GM10847 (cell line): ENCODE data around the gene TSPEAR.

Experiments used
- POLR2A ChIP-seq: IDR thresholded peaks from 2 replicates; pipeline ENCODE4 v1.6.1; 2011; ENCODE audit not compliant: insufficient read length; ENCODE audit errors: extremely low read depth

TSPEAR gene

DNA sequence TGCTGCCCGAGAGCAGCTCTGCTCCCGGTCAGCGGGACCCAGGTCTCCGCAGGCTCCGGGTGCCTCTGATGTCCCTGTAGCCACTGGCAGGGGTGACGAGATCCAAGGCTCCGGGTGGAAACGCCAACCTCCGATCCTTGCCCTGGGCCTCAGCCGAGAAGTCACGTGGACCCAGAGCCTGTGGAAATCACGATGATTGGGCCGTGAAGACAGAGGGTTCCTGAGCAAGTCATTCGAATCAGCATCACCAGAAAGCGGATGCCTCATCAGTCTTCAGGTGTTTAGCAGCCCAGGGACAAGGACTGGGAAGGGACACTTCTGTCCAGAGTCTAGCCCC lies 243.5 kb downstream of the TSPEAR start:
- no peak for TF ChIP-seq POLR2A

DNA sequence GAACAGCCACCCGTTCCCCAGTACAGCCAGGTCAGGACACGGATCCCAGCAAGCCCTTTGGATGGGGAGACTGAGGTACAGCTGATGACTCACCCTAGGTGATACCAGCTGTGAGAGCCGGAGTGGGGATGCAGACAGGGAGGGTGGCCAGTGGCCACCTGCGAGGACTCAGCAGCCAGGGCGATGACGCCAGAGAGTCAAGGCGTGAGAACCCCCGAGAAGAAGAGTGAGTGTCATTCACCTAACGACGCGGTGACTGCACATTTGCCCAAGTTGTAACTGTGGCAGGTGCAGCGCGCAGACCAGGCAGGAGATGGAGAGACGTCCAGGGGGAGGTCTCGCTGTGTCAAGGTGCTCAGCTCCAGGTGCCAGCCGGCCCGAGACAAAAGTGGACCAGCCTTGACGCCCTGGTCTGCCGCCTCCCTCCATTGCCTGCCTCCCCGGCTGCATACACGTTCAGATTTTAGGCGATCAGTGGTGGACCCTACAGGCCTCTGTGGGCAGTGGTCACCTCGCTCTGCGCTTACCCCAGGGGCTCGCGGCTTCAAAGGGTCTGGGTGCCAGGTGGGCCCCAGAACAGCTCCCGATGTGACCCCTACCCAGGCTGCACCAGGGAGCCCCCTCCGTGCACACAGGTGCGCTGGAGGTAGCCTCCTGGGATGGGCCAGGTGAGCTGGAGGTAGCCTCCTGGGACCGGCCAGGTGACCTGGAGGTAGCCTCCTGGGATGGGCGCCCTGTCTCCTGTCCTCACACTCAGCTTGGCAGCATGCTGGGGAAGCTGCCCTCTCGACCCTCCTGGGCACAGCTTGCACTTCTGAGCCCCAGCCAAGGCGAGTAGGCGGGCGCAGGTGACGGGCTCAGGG lies 244.1 kb downstream of the TSPEAR start:
- TF ChIP-seq POLR2A, result no peak

DNA sequence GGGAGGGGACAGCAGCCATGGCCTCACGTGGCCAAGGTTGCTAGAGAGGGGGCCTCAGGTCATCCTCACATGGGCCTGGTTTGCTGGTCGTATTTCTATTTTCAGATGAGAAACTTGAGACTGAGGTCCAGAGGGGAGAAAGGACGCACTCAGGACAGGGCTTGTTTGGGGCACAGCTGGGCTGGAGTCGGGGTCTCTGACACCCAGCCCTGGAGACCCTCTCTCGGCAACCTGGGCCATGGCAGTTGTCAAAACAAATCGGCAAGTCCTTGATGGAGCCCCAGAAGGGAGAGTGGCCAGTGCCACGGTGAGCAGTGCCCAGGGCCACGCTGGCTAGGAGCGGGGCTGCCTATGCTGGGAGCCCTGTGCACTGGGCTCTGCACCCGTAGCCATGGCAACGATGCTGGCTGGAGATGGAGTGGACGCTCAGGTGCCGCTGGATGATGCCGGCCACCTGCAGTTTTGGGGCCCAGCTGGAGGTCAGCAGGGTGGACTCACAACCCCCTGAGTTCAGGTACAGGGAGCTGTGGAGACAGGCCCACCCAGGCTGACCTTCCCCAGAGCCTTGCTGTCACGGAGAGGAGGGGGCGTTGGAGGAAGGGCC lies 244.9 kb downstream of the TSPEAR start:
- TF ChIP-seq POLR2A, result no peak

DNA sequence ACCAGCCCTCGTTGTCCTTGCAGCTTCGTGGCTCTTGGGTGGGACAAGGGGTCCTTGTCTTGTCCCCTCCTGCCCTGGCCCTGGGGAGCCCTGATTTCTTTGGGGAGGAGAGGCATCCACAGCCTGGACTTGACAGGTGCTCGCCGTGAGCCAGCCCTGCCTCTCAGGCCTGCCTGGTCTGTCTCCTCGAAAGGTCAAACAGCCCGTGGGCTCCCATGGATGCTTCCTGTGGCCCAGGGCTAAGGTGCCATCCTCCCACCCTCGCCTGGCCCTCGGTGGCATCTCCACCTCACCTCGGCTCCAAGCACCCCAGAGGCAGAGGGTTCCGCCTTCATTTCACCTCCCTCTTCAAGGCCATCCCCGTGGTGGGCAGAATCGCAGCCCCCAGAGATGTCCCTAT lies 247.0 kb downstream of the TSPEAR start:
- no peak for TF ChIP-seq POLR2A

DNA sequence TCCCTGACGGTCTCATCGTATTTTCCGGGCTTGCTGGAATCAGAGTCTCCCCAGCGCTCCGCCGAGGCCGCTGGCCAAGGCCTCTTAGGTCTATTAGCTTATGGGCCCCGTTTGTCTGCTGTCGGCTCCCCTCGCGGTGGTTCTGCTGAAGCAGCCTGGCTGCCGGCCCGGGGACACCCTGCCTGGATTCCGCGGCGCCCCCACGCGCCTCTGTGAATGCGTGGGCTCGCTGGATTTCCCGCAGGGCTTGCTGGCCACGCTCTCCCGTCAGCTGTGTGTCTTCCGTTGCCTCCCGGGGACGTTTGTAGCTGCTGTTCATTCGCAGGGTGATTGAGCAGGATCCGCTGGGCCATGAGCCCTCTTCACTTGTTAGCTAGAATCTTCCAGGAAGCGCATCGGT lies 247.6 kb downstream of the TSPEAR start:
- TF ChIP-seq POLR2A, result no peak

DNA sequence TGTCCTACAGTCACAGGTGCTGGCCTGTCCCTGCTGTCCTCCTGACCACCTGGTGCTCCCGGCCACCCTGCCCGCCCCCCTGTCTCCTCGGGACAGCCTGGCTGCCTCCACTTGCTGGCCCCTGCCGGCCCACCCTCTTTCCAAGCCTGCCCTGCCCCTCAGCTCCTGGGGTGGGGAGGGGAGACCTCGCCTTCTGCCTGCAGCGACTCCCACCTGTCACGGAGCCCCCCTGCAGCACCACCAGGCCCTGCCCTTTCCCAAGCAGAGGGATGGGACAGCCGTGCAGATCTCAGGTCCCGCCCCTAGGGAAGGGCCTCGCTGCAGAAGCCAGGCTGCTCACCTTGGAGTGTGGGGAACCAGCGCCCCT lies 248.6 kb downstream of the TSPEAR start:
- TF ChIP-seq POLR2A, result no peak

DNA sequence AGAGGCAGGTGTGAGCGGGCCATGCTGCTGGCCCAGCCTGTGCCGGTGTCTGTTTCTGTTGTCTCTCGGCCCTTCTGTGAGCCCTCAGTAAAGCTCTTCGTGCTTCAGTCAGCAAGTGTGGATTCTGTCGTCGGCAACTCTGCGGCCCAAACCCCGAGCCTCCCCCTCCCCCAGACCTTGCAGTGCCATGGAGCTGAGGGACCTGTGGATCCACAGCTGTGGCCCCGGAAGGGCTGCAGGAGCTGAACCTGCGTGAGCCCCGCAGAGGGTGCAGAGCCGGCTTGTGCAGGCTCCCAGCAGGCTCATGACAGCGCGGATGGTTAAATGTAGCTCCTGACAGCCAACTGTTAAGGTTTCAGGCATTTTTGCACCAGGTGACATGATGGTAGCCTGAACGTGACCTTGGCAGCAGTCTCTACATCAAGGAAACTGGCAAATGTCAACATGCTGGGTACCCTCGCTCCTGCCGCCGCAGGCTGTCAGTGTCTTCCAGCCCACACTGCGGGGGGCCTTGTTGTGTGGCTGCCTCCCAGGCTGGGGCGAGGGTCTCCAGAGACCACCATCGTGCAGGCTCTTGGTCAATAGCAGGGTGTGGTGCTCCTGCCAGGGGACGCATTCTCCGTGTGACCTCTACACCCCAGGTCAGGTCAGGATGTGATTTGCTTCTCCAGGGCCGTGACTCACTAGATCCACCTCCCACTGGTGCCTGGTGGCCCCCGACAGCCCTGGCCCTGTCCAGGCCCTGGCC lies 249.1 kb downstream of the TSPEAR start:
- no peak for TF ChIP-seq POLR2A

DNA sequence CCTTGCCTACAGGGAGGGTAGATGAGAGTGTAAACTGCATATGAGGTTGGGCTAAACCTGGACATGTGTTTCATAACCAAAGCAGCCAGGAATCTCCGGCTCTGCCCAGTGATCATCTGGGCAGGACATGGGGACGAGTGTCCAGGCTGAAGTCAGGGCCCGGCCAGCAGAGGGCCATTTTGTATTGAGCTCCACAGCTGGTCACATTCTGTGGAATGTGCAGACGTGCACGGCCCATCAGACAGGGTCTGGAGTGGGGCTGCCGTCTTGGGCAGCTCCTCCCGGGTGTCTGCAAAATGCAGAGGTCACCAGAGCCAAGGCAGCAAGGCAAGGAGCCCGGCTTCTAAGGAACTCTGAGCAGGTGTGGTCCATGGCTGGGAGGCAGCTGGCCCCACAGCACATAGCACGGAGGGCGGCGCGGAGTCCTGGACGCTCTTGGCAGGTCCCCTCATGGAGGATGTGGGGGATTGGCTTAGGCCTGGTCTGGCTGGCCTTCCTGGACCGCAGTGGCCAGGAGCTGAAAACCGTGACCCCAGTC lies 249.8 kb downstream of the TSPEAR start:
- TF ChIP-seq POLR2A, result no peak

DNA sequence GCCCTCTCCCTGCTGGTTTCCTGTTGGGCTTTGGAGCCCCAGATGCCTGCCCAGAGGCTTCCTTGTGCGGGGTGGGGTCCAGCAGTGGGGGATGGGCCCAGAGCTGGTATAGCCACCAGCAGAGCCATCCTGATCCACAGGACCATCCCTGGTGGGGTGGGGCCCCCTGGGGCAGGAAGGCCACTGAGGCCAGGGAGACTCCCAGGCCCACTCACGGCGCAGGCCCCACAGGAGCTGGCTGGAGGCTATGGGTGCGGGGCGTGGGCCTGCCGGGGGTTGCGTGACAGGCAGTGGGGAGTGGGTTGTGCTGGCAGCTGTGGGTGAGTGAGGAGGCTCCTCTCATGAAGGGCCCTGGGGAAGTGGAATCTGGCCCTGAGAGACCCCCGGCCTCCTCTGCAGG lies 250.4 kb downstream of the TSPEAR start:
- TF ChIP-seq POLR2A, result no peak

DNA sequence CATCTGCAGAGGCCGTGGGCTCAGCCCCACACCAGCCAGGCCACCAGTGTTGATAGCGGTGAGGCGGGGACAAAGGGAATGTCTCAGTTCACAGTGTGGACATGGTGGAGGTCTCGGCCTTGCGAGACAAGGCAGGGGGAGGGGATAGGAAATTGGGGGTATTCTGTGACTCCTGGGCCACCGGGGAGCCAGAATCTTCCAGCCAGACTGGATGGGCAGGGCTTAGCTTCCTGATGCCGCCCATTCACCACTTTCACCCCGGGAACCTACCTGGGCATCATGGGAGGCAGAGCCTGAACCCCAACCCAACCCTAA lies 251.0 kb downstream of the TSPEAR start:
- TF ChIP-seq POLR2A, result no peak

DNA sequence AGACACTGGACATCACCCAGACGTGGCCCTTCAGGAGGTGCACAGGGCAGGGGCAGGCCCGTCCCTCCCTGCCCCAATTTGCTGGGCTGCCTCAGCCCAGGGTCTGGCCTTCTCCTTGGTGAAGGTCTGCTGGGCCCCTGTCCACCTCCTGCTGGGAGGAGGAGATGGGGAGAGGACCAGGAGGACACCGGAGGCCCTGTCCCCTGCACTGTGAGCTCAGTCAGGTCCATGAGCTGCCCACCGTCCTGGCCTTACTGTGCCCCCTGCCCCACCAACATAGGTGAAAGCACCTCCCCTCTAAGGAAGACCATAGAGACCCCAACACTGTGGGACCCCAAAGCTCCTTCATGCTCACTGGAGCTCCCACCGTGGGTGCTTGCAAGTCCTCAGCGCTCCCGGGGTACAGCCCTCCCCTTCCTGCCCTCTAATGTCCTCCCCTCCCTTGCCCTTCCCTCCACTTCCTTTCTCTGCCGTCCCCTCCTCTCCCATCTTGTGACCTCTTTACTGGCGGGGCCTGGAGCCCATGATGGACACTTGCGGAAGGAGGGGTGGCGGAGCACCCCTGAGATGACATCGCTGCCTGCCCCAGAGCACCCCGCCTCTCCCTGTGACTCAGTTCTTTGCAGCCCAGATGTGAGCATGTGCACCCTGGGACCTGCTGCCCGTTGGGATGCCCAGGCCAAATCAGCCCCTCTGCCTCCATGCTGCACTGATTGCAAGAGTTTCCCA lies 251.5 kb downstream of the TSPEAR start:
- no peak for TF ChIP-seq POLR2A

DNA sequence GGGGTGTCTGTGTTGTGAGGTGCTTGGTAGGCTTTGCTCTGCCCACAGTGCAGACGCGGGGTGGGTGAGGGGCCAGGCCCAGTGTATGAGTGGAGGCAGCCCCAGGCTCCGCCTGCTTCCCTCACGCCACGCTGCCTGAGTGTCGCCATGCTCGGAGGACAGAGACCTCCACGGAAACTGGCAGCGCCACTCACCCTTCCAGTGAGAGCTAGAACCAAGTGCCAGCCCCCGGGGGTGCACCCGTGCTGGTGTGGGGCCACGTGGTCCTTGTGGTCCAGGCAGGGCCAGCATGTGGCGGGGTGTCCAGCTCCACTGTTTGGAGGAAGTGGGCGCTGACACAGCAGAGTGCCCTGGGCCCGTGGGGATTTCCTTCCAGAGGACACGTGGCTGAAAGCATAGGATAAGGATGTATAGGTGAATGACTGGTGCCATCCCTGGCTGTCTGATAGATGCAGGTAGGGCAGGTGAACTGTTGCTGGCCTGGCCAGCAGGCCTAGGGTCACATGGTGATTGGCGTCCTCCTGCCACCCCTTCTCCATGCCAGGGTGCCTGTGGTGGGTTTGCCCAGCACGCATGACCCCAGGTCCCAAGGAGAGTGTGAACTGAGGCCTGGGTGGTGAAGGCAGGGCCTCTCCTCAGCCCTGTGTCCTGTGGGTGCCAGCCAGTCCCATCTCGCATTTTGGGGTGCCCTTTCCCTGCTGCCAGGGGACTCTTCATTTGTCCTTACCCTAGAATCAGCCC lies 252.2 kb downstream of the TSPEAR start:
- no peak for TF ChIP-seq POLR2A

DNA sequence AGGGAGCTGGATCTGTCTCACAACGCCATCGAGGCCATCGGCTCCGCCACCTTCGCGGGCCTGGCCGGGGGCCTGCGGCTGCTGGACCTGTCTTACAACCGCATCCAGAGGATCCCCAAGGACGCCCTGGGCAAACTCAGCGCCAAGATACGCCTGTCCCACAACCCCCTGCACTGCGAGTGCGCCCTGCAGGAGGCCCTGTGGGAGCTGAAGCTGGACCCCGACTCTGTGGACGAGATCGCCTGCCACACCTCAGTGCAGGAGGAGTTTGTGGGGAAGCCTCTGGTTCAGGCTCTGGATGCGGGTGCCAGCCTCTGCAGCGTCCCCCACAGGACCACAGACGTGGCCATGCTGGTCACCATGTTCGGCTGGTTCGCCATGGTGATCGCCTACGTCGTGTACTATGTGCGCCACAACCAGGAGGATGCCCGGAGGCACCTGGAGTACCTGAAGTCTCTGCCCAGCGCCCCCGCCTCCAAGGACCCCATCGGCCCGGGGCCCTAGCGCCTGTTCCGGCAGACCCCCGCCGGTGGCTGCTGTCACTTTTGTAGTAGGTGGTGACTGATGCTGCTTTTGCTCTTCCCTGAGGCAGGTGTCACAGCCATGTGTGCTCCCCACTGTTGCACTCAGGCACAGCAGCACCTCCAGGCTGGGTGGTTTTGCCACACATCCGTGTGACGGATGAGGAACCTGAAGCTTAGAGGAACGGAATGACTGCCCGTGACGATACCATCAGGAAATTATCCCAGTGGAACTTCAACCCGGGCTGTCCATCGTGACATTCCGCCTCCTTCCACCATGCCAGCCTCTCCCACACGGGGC lies 254.2 kb downstream of the TSPEAR start:
- no peak for TF ChIP-seq POLR2A
